Measurements from ENCODE around the gene HSPB1.

DNA sequence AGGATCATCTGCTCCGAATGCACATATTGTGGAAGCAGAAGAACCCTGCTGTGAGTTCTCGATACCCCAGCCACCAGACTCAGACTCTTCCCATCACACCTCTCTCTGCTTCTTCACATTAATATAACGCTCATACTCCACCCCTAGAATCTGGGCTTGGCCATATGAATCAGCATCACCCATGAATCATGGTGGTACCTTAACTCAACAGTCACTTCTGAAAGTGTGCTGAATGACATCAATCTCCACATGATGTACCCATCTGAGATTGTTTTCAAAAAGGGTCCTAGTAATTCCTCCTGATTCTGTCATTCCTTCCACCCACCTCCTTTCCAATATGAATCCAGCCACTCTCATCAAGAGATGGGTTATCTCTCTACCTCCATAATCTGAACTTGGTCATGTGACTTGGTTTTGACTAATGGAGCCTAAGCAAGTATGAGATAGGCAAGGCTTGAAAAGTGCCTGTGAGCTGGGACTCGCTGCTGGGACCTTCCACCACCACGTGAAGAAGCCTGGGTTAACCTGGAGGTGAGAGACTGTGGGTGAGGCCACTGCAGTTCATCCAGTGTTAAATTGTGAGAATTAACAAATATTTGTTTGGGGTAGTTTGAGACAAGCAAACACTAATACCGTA lies 40.9 kb downstream of the HSPB1 start:
- TF ChIP-seq EZH2phosphoT487 (IDR thresholded peaks at IDR 0.05; ENCODE audit: low read depth): no peak
- TF ChIP-seq, protein P1, sequence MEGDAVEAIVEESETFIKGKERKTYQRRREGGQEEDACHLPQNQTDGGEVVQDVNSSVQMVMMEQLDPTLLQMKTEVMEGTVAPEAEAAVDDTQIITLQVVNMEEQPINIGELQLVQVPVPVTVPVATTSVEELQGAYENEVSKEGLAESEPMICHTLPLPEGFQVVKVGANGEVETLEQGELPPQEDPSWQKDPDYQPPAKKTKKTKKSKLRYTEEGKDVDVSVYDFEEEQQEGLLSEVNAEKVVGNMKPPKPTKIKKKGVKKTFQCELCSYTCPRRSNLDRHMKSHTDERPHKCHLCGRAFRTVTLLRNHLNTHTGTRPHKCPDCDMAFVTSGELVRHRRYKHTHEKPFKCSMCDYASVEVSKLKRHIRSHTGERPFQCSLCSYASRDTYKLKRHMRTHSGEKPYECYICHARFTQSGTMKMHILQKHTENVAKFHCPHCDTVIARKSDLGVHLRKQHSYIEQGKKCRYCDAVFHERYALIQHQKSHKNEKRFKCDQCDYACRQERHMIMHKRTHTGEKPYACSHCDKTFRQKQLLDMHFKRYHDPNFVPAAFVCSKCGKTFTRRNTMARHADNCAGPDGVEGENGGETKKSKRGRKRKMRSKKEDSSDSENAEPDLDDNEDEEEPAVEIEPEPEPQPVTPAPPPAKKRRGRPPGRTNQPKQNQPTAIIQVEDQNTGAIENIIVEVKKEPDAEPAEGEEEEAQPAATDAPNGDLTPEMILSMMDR (IDR thresholded peaks at IDR 0.05; ENCODE audit: low read depth, low read length): no peak
